MM.1S (cell line): Measurements from ENCODE around the gene TMEM59L.
A peak's percentile ranks its signal among the peaks of the same experiment; 100 is the strongest.

Experiments
- DNase-seq: peaks from one replicate; pipeline ENCODE4 v3.0.0-alpha.2; 2015
- H2AFZ ChIP-seq: fragments of 300-600 bp; sonication (generic); 2 replicates; pipeline ENCODE4 v1.6.0; 2016; ENCODE audit warnings: antibody characterized with exemption, low read length
- H3F3A ChIP-seq: fragments of 300-600 bp; sonication (generic); 2 replicates; pipeline ENCODE4 v1.6.1; 2016; ENCODE audit warnings: mild to moderate bottlenecking, antibody characterized with exemption, low read length, moderate library complexity, mixed read lengths; ENCODE audit not compliant: insufficient read depth
- H3K27ac ChIP-seq: fragments of 300-600 bp; sonication (generic); 2 replicates; pipeline ENCODE4 v1.5.1; 2016; ENCODE audit warnings: mild to moderate bottlenecking, low read length
- H3K27me3 ChIP-seq: fragments of 300-600 bp; sonication (generic); replicated peaks from 2 replicates; pipeline ENCODE4 v1.6.0; 2016; ENCODE audit warnings: low read length; ENCODE audit not compliant: insufficient read depth
- H3K36me3 ChIP-seq: fragments of 300-600 bp; sonication (generic); replicated peaks from 2 replicates; pipeline ENCODE4 v1.6.1; 2016; ENCODE audit warnings: mild to moderate bottlenecking, low read length, mixed read lengths; ENCODE audit not compliant: insufficient read depth
- H3K4me1 ChIP-seq: fragments of 300-600 bp; sonication (generic); 2 replicates; pipeline ENCODE4 v1.6.1; 2016; ENCODE audit warnings: low read length, mixed read lengths
- H3K4me2 ChIP-seq: fragments of 300-600 bp; sonication (generic); 2 replicates; pipeline ENCODE4 v1.6.0; 2016; ENCODE audit warnings: low read depth, low read length
- H3K4me3 ChIP-seq: fragments of 300-600 bp; sonication (generic); 2 replicates; pipeline ENCODE4 v1.5.1; 2016; ENCODE audit warnings: low read length, mixed read lengths
- H3K79me2 ChIP-seq: fragments of 300-600 bp; sonication (generic); 2 replicates; pipeline ENCODE4 v1.6.1; 2016; ENCODE audit warnings: mixed run types, low read length, mixed read lengths
- H3K9ac ChIP-seq: fragments of 300-600 bp; sonication (generic); 2 replicates; pipeline ENCODE4 v1.6.1; 2016; ENCODE audit warnings: low read length, mixed read lengths
- H3K9me2 ChIP-seq: fragments of 300-600 bp; sonication (generic); replicated peaks from 2 replicates; pipeline ENCODE4 v1.6.1; 2016; ENCODE audit warnings: mild to moderate bottlenecking, low read length, mixed read lengths; ENCODE audit not compliant: insufficient read depth
- H3K9me3 ChIP-seq: fragments of 300-600 bp; sonication (generic); replicated peaks from 2 replicates; pipeline ENCODE4 v1.6.1; 2016; ENCODE audit warnings: mild to moderate bottlenecking, low read length, mixed read lengths; ENCODE audit not compliant: insufficient read depth
- H4K20me1 ChIP-seq: fragments of 300-600 bp; sonication (generic); 2 replicates; pipeline ENCODE4 v1.6.1; 2016; ENCODE audit warnings: mild to moderate bottlenecking, low read length, moderate library complexity, mixed read lengths; ENCODE audit not compliant: insufficient read depth
- CTCF ChIP-seq: fragments of 300-600 bp; sonication (generic); IDR thresholded peaks from 2 replicates; pipeline ENCODE4 v1.5.1; 2016; ENCODE audit warnings: antibody characterized with exemption, low read length, mixed read lengths
- EZH2 ChIP-seq: fragments of 300-600 bp; sonication (generic); optimal IDR thresholded peaks from 2 replicates; pipeline ENCODE3; 2017; ENCODE audit warnings: low read depth, mild to moderate bottlenecking, antibody characterized with exemption, low read length, mixed read lengths
- EZH2phosphoT487 ChIP-seq: fragments of 300-600 bp; sonication (generic); IDR thresholded peaks from 2 replicates; pipeline ENCODE4 v1.6.1; 2018; ENCODE audit warnings: antibody characterized with exemption, low read length

Gene TMEM59L

GRCh38 chr19:18629166-18630088 is 16.8 kb downstream of the TMEM59L start:
- Histone ChIP-seq H2AFZ (no peak overlapping the region), H4K20me1 (no peaks in the 10 kb centered on the region), H3K27ac (no peak overlapping the region), H3K4me3 (no peak overlapping the region), H3F3A (no peaks in the 10 kb centered on the region), H3K36me3 (no peaks in the 10 kb centered on the region), H3K79me2 (no peaks in the 10 kb centered on the region), H3K27me3 (peaks cover 15% of the 10 kb centered on the region), H3K9me2 (no peaks in the 10 kb centered on the region), H3K4me2 (no peak overlapping the region), H3K9ac (no peak overlapping the region), H3K4me1 (peaks cover 6% of the 10 kb centered on the region; the same call in 1 of the 2 replicates), H3K9me3 (no peaks in the 10 kb centered on the region)
- no peak for DNase-seq
- TF ChIP-seq EZH2 (no peak), EZH2phosphoT487 (no peak), CTCF (no peak)

- TF ChIP-seq EZH2phosphoT487 (no peak), CTCF (no peak), EZH2 (no peak)
- Histone ChIP-seq H3K9me3 (no peaks in the 10 kb centered on the region), H3K27me3 (peaks cover 9% of the 10 kb centered on the region), H4K20me1 (no peaks in the 10 kb centered on the region), H3K4me1 (peaks cover 22% of the 10 kb centered on the region), H3F3A (no peaks in the 10 kb centered on the region), H3K36me3 (no peaks in the 10 kb centered on the region), H2AFZ (no peak overlapping the region), H3K27ac (no peak overlapping the region), H3K4me2 (no peak overlapping the region), H3K79me2 (peaks cover 15% of the 10 kb centered on the region), H3K4me3 (no peak overlapping the region), H3K9me2 (no peaks in the 10 kb centered on the region), H3K9ac (no peak overlapping the region)
- peak; percentile 55 for DNase-seq
Measured at GRCh38 chr19:18633321-18633720, 20.7 kb downstream of the TMEM59L start.

- Histone ChIP-seq H3K9me2 (no peaks in the 10 kb centered on the region), H3K79me2 (peaks cover 23% of the 10 kb centered on the region), H3K9me3 (no peaks in the 10 kb centered on the region), H3K4me2 (no peak overlapping the region), H3K36me3 (no peaks in the 10 kb centered on the region), H3K27ac (no peak overlapping the region), H3F3A (no peaks in the 10 kb centered on the region), H3K9ac (no peak overlapping the region), H4K20me1 (no peaks in the 10 kb centered on the region), H3K4me3 (no peak overlapping the region), H3K4me1 (peaks cover 23% of the 10 kb centered on the region), H3K27me3 (no peaks in the 10 kb centered on the region), H2AFZ (no peak overlapping the region)
- TF ChIP-seq CTCF = no peak
- TF ChIP-seq EZH2phosphoT487 = no peak
- TF ChIP-seq EZH2 = no peak
- no peak for DNase-seq
Measured at GRCh38 chr19:18634612-18635297, 22.1 kb downstream of the TMEM59L start.
